Mesenchymal stem cell (in vitro differentiated cells and primary cell): ENCODE measurements around the gene URB2.

Experiments used
- DNase-seq: peaks from one replicate; pipeline ENCODE4 v3.0.0-alpha.2; 2013
- H2AFZ ChIP-seq: one replicate; pipeline ENCODE4 v1.6.1; 2013; ENCODE audit warnings: low read depth, mild to moderate bottlenecking, control low read depth, inconsistent platforms, low read length, moderate library complexity
- H2AK5ac ChIP-seq: 2 replicates; pipeline ENCODE4 v1.6.1; 2013; ENCODE audit warnings: low read length, moderate library complexity, mild to moderate bottlenecking, inconsistent platforms; ENCODE audit not compliant: severe bottlenecking
- H2BK120ac ChIP-seq: one replicate; pipeline ENCODE4 v1.6.1; 2013; ENCODE audit warnings: low read depth, mild to moderate bottlenecking, inconsistent platforms, low read length, moderate library complexity
- H2BK12ac ChIP-seq, 2 experiments: one replicate each; pipeline ENCODE4 v1.6.1; 2013; ENCODE audit warnings: inconsistent platforms in 2 of 2, low read length in 2 of 2, mild to moderate bottlenecking in 2 of 2, moderate library complexity in 2 of 2, control low read depth in 1 of 2
- H2BK15ac ChIP-seq: one replicate; pipeline ENCODE4 v1.6.1; 2013; ENCODE audit warnings: mild to moderate bottlenecking, low read depth, inconsistent platforms; ENCODE audit not compliant: poor library complexity, severe bottlenecking
- H2BK5ac ChIP-seq: 2 replicates; pipeline ENCODE4 v1.6.1; 2013; ENCODE audit warnings: low read depth, mild to moderate bottlenecking, low read length, control low read depth, inconsistent platforms; ENCODE audit not compliant: poor library complexity, severe bottlenecking
- H3K14ac ChIP-seq, 2 experiments: one replicate each; pipeline ENCODE4 v1.6.1; 2013; ENCODE audit warnings: inconsistent platforms in 2 of 2, low read length in 2 of 2, control low read depth in 1 of 2, mild to moderate bottlenecking in 1 of 2, moderate library complexity in 1 of 2
- H3K18ac ChIP-seq, 2 experiments: one replicate each; pipeline ENCODE4 v1.6.1; 2013; ENCODE audit warnings: inconsistent platforms in 2 of 2, low read length in 2 of 2, control low read depth in 1 of 2, low read depth in 1 of 2, mild to moderate bottlenecking in 1 of 2
- H3K23ac ChIP-seq, 2 experiments: one replicate each; pipeline ENCODE4 v1.6.1; 2013; ENCODE audit warnings: inconsistent platforms in 2 of 2, low read length in 2 of 2, mild to moderate bottlenecking in 2 of 2, moderate library complexity in 2 of 2, control low read depth in 1 of 2
- H3K27ac ChIP-seq: 2 replicates; pipeline ENCODE4 v1.5.1; 2013; ENCODE audit warnings: mild to moderate bottlenecking, moderate library complexity, low read length, control low read depth, inconsistent platforms; ENCODE audit not compliant: poor library complexity, severe bottlenecking
- H3K27me3 ChIP-seq, 2 experiments: 2 replicates each; pipeline versions ENCODE4 v1.6.1 to v1.7.0; 2013; ENCODE audit warnings: low read length in 2 of 2, mild to moderate bottlenecking in 2 of 2, moderate library complexity in 2 of 2, control low read depth in 1 of 2, inconsistent platforms in 1 of 2; ENCODE audit not compliant: control insufficient read depth in 1 of 2, insufficient read depth in 1 of 2
- H3K36me3 ChIP-seq, 2 experiments: 2 replicates each; pipeline versions ENCODE4 v1.6.1 to v1.7.0; 2013; ENCODE audit warnings: low read length in 2 of 2, control low read depth in 1 of 2, inconsistent platforms in 1 of 2, low read depth in 1 of 2, mild to moderate bottlenecking in 1 of 2; ENCODE audit not compliant: insufficient read depth in 2 of 2, control insufficient read depth in 1 of 2
- H3K4ac ChIP-seq, 2 experiments: one replicate each; pipeline ENCODE4 v1.6.1; 2013; ENCODE audit warnings: inconsistent platforms in 2 of 2, low read length in 2 of 2, mild to moderate bottlenecking in 2 of 2, moderate library complexity in 2 of 2, control low read depth in 1 of 2, low read depth in 1 of 2
- H3K4me1 ChIP-seq: 2 replicates; pipeline ENCODE4 v1.6.1; 2013; ENCODE audit warnings: low read depth, low read length, control low read depth; ENCODE audit not compliant: control insufficient read depth, insufficient read depth
- H3K4me2 ChIP-seq: 2 replicates; pipeline ENCODE4 v1.6.1; 2013; ENCODE audit warnings: low read length, mild to moderate bottlenecking, inconsistent platforms; ENCODE audit not compliant: poor library complexity, severe bottlenecking
- H3K4me3 ChIP-seq, 2 experiments: 2 replicates each; pipeline versions ENCODE4 v1.5.1 to v1.7.0; 2013; ENCODE audit warnings: low read length in 2 of 2, mild to moderate bottlenecking in 2 of 2, control low read depth in 1 of 2, low read depth in 1 of 2; ENCODE audit not compliant: insufficient read depth in 1 of 2
- H3K79me1 ChIP-seq: replicated peaks from 2 replicates; pipeline ENCODE4 v1.6.1; 2013; ENCODE audit warnings: mild to moderate bottlenecking, control low read depth, low read length, inconsistent platforms; ENCODE audit not compliant: poor library complexity, severe bottlenecking
- H3K9ac ChIP-seq: 2 replicates; pipeline ENCODE4 v1.7.0; 2013; ENCODE audit warnings: mild to moderate bottlenecking, low read length, moderate library complexity
- H3K9me3 ChIP-seq: 2 replicates; pipeline ENCODE4 v1.7.0; 2013; ENCODE audit warnings: mild to moderate bottlenecking, low read length; ENCODE audit not compliant: control insufficient read depth
- H4K8ac ChIP-seq: one replicate; pipeline ENCODE4 v1.6.1; 2013; ENCODE audit warnings: inconsistent platforms, mild to moderate bottlenecking, low read length, moderate library complexity
- H4K91ac ChIP-seq: one replicate; pipeline ENCODE4 v1.6.1; 2013; ENCODE audit warnings: mild to moderate bottlenecking, low read length, inconsistent platforms
- WGBS: methylation state at CpG from one replicate; pipeline ENCODE4 v1.1.7; 2013; ENCODE audit warnings: mixed read lengths; 5-methylcytosine and 5-hydroxymethylcytosine counted together

The URB2 gene

GRCh38 chr1:229665912-229666558 lies 40.0 kb downstream of the URB2 start:
- no peak overlapping the region for H4K91ac ChIP-seq
- no peak overlapping the region for H3K9ac ChIP-seq
- H3K4ac ChIP-seq = no peak overlapping the region
- peaks cover 4 to 12% of the 10 kb centered on the region in 2 experiments for H3K36me3 ChIP-seq
- peaks cover 13% of the 10 kb centered on the region for H3K4me1 ChIP-seq
- no peak overlapping the region for H2AK5ac ChIP-seq
- H3K23ac ChIP-seq = no peak overlapping the region
- H3K9me3 ChIP-seq = no peaks in the 10 kb centered on the region
- 99% methylated on average over 7 of the region's 7 CpGs for WGBS
- H2BK12ac ChIP-seq = no peak overlapping the region
- H2BK5ac ChIP-seq = no peak overlapping the region
- H3K27me3 ChIP-seq = no peaks in the 10 kb centered on the region
- DNase-seq = no peak
- no peak overlapping the region for H3K4me2 ChIP-seq
- peak overlapping the region in 1 of 2 experiments; percentile 18 for H3K14ac ChIP-seq
- H3K27ac ChIP-seq = no peak overlapping the region
- H2BK120ac ChIP-seq = no peak overlapping the region
- no peak overlapping the region for H3K4me3 ChIP-seq
- peaks cover 4% of the 10 kb centered on the region for H3K79me1 ChIP-seq
- H4K8ac ChIP-seq = no peak overlapping the region
- H2AFZ ChIP-seq = no peak overlapping the region
- H3K18ac ChIP-seq = no peak overlapping the region
- H2BK15ac ChIP-seq = no peak overlapping the region

DNA sequence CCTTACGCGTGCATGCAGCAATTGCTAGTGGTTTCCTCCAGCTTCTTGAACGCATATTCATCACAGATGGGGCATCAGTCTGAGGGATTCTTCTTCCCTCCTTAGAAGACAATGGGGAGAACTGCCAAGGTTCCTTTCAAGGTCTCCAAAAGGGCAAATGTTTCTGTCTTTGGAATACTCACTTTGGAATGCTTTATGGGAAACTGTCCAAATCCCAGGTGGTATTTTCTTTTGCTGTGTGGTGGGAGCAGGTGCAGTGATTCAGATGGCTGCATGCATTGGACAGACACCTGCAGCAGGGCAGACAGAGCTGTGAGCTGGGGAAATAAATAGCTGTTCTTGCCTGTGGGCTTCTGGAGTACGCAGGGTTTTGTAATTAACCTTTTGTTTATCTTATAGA lies 40.5 kb downstream of the URB2 start:
- 92% methylated on average over 4 of the region's 4 CpGs for WGBS
- H3K9me3 ChIP-seq = no peaks in the 10 kb centered on the region
- H3K14ac ChIP-seq = no peak overlapping the region
- no peak overlapping the region for H3K18ac ChIP-seq
- no peak overlapping the region for H3K23ac ChIP-seq
- no peak overlapping the region for H2AK5ac ChIP-seq
- H4K91ac ChIP-seq = no peak overlapping the region
- no peak overlapping the region for H3K9ac ChIP-seq
- no peak overlapping the region for H3K4ac ChIP-seq
- no peak overlapping the region for H3K4me3 ChIP-seq
- H3K36me3 ChIP-seq = peaks cover 3 to 10% of the 10 kb centered on the region in 2 experiments
- peaks cover 13% of the 10 kb centered on the region for H3K4me1 ChIP-seq
- no peak overlapping the region for H2BK5ac ChIP-seq
- H2BK12ac ChIP-seq = no peak overlapping the region
- H4K8ac ChIP-seq = no peak overlapping the region
- DNase-seq = no peak
- peaks cover 4% of the 10 kb centered on the region for H3K79me1 ChIP-seq
- no peaks in the 10 kb centered on the region for H3K27me3 ChIP-seq
- H3K27ac ChIP-seq = no peak overlapping the region
- H2AFZ ChIP-seq = no peak overlapping the region
- H2BK15ac ChIP-seq = no peak overlapping the region
- no peak overlapping the region for H2BK120ac ChIP-seq
- no peak overlapping the region for H3K4me2 ChIP-seq

GRCh38 chr1:229669333-229669732 lies 43.3 kb downstream of the URB2 start:
- Histone ChIP-seq H3K27ac (no peak overlapping the region), H3K79me1 (no peaks in the 10 kb centered on the region), H3K36me3 (no peaks in the 10 kb centered on the region), H2BK120ac (no peak overlapping the region), H3K9ac (no peak overlapping the region), H2BK12ac (no peak overlapping the region), H3K23ac (no peak overlapping the region), H4K8ac (no peak overlapping the region), H3K4me1 (peaks cover 5% of the 10 kb centered on the region), H3K4me2 (no peak overlapping the region), H2AFZ (no peak overlapping the region), H3K4ac (no peak overlapping the region), H2BK5ac (no peak overlapping the region), H4K91ac (no peak overlapping the region), H2BK15ac (no peak overlapping the region), H3K4me3 (no peak overlapping the region), H3K18ac (no peak overlapping the region), H3K27me3 (no peaks in the 10 kb centered on the region), H3K9me3 (no peaks in the 10 kb centered on the region), H2AK5ac (no peak overlapping the region), H3K14ac (no peak overlapping the region)
- DNase-seq = no peak
- 97% methylated on average over 4 of the region's 4 CpGs for WGBS

DNA sequence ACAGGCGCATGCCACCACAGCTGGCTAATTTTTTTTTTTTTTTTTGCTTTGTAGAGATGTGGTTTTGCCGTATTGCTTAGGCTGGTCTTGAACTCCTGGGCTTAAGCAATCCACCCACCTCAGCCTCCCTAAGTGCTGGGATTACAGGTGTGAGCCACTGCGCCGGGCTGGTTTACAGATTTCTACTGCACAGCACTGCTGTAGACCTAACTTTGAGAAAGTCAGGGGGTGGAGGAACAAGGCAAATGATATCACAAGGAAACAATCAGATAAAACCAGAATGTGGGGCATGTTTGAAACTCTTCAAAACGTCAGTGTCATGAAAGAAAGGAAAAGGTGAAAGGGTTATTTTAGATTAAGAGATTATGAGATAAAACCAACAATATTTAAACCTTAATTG lies 45.3 kb downstream of the URB2 start:
- H3K36me3 ChIP-seq = no peaks in the 10 kb centered on the region
- WGBS = 94% methylated on average over 3 of the region's 5 CpGs
- H2AK5ac ChIP-seq = no peak overlapping the region
- no peak overlapping the region for H3K27ac ChIP-seq
- no peak overlapping the region for H2AFZ ChIP-seq
- H2BK15ac ChIP-seq = no peak overlapping the region
- H3K9ac ChIP-seq = no peak overlapping the region
- no peaks in the 10 kb centered on the region for H3K27me3 ChIP-seq
- no peak overlapping the region for H3K4ac ChIP-seq
- no peak overlapping the region for H3K23ac ChIP-seq
- H4K91ac ChIP-seq = no peak overlapping the region
- no peak overlapping the region for H3K4me2 ChIP-seq
- peaks cover 1% of the 10 kb centered on the region for H3K4me1 ChIP-seq
- no peak for DNase-seq
- H2BK12ac ChIP-seq = no peak overlapping the region
- no peak overlapping the region for H3K14ac ChIP-seq
- no peak overlapping the region for H2BK120ac ChIP-seq
- H3K4me3 ChIP-seq = no peak overlapping the region
- no peak overlapping the region for H3K18ac ChIP-seq
- H4K8ac ChIP-seq = no peak overlapping the region
- H2BK5ac ChIP-seq = no peak overlapping the region
- H3K9me3 ChIP-seq = no peaks in the 10 kb centered on the region
- no peaks in the 10 kb centered on the region for H3K79me1 ChIP-seq
